ENCODE data around the gene SNTN. TPM values are rescaled to one million over a fixed set of nuclear protein-coding genes. Genes with fewer than 3 reads are reported as not detected.
"Not testable (repeated sequence)": the region's sequence is repeated elsewhere in the genome, so short reads cannot be mapped to it uniquely, and the experiment has no call there.

The SNTN gene
- polyA plus RNA-seq (ENCODE audit: insufficient read length in 3 of 3): not detected

- no peak for DNase-seq (ENCODE audit: low read depth in 3 of 3, low spot score in 2 of 3)
These were observed at the start of gene SNTN for GRCh38 chr3:63652066-63652725. TSS of gene SNTN (plus strand) at chr3:63652675. CDS start at chr3:63652688, 13 bp downstream.

GRCh38 chr3:63607716-63608115 lies 44.8 kb upstream of the SNTN start:
- no peak for DNase-seq (ENCODE audit: low read depth in 3 of 3, low spot score in 2 of 3)

GRCh38 chr3:63609408-63609807 lies 43.1 kb upstream of the SNTN start:
- no peak for DNase-seq (ENCODE audit: low read depth in 3 of 3, low spot score in 2 of 3)

- DNase-seq (ENCODE audit: low read depth in 3 of 3, low spot score in 2 of 3): no peak
These were observed 42.6 kb upstream of the SNTN start for GRCh38 chr3:63609834-63610233.

- no peak for DNase-seq (ENCODE audit: low read depth in 3 of 3, low spot score in 2 of 3)
These were observed 41.1 kb upstream of the SNTN start for GRCh38 chr3:63611382-63611781.

GRCh38 chr3:63613561-63613960 lies 38.9 kb upstream of the SNTN start:
- DNase-seq (ENCODE audit: low read depth in 3 of 3, low spot score in 2 of 3): no peak

GRCh38 chr3:63617391-63617790 lies 35.1 kb upstream of the SNTN start:
- DNase-seq (ENCODE audit: low read depth in 3 of 3, low spot score in 2 of 3): no peak

DNA sequence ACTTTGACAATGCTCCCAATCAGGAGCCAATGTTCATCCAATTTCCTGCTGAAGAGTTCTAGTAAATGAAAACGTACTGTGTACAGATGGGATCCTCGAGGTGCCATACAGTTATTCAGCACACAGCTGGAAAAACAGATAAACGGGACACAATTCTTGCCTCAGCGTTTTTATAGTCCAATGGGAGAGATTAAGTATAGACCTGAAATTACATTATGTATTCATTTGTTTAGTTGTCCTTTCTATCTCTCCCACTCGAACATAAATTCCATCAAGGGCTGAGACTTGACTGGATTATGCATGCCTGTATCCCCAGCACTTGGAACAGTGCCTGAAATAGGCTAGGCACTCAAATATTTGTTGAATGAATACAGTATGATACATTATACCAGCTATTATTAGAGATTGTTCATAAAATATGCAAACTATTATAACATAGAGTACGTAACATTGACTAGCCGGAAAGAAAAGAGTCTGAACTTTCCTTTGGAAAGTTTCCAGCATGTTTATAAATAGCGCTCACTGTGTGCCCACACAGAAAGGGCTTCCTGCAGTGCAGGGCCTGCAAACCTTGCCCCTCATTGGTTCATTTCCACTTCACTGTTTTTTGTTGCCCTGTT lies 27.4 kb upstream of the SNTN start:
- DNase-seq (ENCODE audit: low read depth in 3 of 3, low spot score in 2 of 3): no peak

DNA sequence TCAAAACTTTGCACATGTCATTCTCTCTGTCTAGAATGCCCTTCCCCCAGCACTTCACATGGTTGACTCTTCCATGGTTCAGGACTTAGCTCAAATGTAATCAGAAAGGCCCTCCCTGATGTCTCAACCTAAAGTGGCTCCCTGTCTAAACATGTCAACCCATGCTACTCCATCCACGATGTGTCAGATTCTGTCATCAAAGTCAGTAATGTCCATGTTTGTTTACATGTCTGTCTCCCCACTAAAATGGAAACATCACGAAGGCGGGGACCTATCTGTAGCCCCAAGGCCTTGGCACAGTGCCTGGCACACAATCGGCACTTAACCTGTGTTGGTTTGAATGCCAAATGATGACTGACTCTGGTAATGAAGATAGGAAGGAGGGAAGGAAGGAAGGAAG lies 20.8 kb upstream of the SNTN start:
- DNase-seq (ENCODE audit: low read depth in 3 of 3, low spot score in 2 of 3): no peak

GRCh38 chr3:63635186-63635585 lies 17.3 kb upstream of the SNTN start:
- DNase-seq (ENCODE audit: low read depth in 3 of 3, low spot score in 2 of 3): no peak

- no peak for DNase-seq (ENCODE audit: low read depth in 3 of 3, low spot score in 2 of 3)
These were observed 12.7 kb upstream of the SNTN start for GRCh38 chr3:63639806-63640205.

GRCh38 chr3:63642488-63642887 lies 10.0 kb upstream of the SNTN start:
- DNase-seq (ENCODE audit: low read depth in 3 of 3, low spot score in 2 of 3): no peak

DNA sequence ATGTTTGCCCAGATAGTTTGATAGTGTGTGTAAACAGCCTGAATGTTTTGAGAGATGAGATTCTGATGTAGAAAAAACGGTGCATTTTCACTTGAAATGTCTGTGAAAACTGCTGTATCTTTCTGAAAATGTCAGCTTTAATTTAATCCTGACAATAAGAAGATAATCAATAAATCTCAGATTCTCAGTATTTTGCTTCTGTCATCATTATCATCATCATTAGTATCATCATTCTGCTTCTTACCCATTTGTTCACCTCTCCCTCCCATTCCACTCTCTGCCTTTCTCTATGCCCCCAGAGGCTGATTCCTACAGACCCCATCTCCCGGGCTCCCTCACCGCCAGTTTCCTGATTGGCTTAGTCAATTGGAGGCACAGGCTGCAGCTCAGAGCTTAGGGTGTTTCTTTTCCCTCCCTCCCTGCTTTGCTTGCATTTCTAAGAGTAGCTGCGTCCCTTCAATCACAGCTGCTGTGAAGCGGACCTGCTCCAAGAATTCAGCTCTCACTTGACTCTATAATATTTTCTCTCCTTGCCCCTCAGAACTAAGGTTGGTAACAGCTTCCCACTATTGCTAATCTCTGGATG lies 8.2 kb upstream of the SNTN start:
- DNase-seq (ENCODE audit: low read depth in 3 of 3, low spot score in 2 of 3): no peak

DNA sequence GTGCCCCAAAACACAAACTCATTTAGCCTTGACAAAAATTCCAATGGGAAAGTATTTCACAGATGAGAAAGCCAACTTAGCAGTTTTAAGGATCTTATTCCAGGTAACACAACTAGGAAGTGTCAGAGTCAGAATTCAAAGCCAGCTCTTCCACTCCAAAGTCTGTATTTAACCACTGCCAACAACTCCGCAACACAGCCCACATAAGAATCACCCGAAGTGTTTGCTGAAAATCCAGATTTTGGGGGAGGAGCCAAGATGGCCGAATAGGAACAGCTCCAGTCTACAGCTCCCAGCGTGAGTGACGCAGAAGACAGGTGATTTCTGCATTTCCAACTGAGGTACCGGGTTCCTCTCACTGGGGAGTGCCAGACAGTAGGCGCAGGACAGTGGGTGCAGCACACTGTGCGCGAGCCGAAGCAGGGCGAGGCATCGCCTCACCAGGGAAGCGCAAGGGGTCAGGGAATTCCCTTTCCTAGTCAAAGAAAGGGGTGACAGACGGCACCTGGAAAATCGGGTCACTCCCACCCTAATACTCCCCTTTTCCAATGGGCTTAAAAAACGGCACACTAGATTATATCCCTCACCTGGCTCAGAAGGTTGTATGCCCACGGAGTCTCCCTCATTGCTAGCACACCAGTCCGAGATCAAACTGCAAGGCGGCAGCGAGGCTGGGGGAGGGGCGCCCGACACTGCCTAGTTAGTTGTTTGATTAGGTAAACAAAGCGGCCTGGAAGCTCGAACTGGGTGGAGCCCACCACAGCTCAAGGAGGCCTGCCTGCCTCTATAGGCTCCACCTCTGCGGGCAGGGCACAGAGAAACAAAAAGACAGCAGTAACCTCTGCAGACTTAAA lies 7.3 kb upstream of the SNTN start:
- DNase-seq (ENCODE audit: low read depth in 3 of 3, low spot score in 2 of 3): not testable (repeated sequence)

- DNase-seq (ENCODE audit: low read depth in 3 of 3, low spot score in 2 of 3): no peak
These were observed 1.7 kb downstream of the SNTN start for GRCh38 chr3:63654211-63654610.

DNA sequence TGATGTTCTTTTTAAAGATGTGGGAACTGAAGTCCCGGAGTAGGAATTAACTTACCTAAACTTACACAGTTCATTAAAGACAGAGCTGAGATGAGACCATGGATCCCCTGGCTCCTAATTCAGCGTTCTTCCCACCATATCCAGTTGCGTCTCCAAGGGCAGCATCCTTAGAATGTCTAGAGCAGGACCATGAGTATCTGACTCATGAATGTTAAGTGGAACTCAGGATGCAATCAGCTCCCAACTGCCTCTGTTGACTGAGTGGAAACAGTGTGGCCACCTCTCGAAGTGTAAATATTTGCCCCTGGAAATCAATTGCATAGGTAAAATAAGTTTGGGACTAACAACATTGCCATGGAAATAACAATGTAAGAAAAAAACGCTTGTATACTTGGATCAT lies 2.5 kb downstream of the SNTN start:
- no peak for DNase-seq (ENCODE audit: low read depth in 3 of 3, low spot score in 2 of 3)

DNA sequence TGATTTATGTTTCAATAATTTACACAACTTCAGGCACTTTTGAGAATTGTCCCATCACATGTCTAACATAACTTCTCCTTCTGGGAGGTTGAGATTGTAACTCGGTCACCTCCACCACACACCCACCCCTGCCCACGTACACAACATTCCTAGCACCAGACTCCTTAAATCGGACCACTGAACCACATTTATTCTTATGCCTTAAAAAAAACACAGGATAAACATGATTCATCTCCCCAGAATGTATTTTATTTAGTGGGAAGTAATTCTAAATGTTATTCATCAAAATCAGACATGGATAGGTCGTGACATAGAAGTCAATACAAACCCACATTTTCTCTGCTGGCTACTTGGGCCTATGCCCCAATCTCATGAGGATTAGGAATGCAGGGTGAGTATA lies 3.0 kb downstream of the SNTN start:
- DNase-seq (ENCODE audit: low read depth in 3 of 3, low spot score in 2 of 3): no peak

- no peak for DNase-seq (ENCODE audit: low read depth in 3 of 3, low spot score in 2 of 3)
These were observed 4.3 kb downstream of the SNTN start for GRCh38 chr3:63656786-63657185.

DNA sequence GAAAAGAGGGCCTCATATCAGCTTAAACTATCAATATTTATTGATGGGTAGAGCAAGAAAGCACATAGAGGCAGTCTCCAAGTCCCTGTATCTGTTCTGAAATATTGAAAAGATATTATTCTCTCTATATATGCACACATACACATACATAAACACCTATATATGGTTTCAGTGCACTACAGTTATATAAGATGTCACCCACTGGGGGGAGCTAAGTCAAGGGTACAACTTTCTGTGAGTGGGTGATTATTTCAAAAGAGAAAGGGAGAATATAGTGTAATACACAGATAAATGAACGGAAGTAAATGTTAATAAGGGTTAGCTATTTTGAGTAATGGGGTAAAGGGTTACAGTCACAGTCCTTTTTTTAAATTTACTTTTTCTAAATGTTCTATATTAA lies 8.8 kb downstream of the SNTN start:
- no peak for DNase-seq (ENCODE audit: low read depth in 3 of 3, low spot score in 2 of 3)

- DNase-seq (ENCODE audit: low read depth in 3 of 3, low spot score in 2 of 3): no peak
These were observed 9.5 kb downstream of the SNTN start for GRCh38 chr3:63662011-63662410.

- no peak for DNase-seq (ENCODE audit: low read depth in 3 of 3, low spot score in 2 of 3)
These were observed 10.0 kb downstream of the SNTN start for GRCh38 chr3:63662500-63662899.
